HK-2 (cell line): ENCODE measurements around the gene ARHGEF35.
"Not testable (repeated sequence)": the region's sequence is repeated elsewhere in the genome, so short reads cannot be mapped to it uniquely, and the experiment has no call there.

Experiments
- DNase-seq: peaks from one replicate; pipeline ENCODE4 v3.0.0-alpha.2; 2018; ENCODE audit not compliant: unreplicated experiment

The ARHGEF35 gene

DNA sequence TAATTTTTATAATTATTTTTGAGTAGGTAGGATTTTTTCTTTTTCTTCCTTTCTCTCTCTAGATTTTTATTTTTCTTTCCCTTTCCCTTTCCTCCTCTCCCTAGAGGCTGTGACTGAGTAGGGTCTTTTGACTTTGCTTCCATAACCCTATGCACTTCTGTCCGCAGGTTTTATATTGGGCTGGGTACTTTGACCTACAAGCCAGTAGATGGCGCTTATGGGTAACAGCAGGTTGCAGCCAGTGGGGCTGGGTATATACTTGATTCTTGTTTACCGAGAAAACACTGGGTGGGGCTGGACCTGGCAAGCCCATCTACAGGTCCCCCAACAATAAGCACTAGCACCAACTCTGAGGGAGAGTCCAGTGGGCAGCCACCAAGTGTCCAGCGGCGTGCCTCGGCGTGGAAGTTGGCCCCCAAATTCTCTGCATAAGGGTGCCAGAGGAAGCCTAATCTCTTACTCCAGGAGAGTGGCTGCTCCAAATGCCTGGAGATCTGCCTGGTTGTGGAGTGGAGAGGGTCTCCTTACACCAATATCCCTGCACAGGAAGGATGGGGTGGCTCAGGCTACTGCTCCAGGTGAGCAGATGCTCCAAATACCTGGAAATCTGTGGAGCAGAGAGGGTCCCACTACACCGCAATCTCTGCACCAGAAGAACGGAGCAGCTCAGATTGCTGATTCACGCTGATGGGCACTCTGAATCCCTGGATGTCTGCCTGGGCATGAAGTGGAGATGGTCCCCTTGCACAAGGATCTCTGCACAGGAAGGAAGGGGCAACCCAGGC lies 17.1 kb downstream of the ARHGEF35 start:
- not testable (repeated sequence) for DNase-seq

GRCh38 chr7:144174613-144175012 lies 21.0 kb downstream of the ARHGEF35 start:
- DNase-seq = no peak

- DNase-seq = not testable (repeated sequence)
Observed at GRCh38 chr7:144171594-144172350, 23.9 kb downstream of the ARHGEF35 start.

- no peak for DNase-seq
Observed at GRCh38 chr7:144164784-144165183, 30.8 kb downstream of the ARHGEF35 start.

DNA sequence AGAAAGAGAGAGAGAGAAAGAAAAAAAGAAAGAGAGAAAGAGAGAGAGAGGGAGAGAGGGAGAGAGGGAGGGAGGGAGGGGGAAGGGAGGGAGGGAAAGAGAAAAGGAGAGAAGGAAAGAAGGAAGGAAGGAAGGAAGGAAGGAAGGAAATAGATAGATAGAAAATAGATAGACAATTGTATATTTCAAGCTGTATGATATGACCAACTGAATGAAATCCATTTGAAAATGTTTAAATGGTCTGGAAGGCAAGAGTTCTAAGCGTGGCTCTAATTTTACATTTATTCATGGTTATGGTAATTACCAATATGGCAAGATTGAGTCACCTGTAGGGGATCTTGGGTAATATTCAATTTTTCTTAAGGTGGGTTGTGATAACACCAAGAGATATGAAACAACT lies 36.8 kb downstream of the ARHGEF35 start:
- DNase-seq = no peak

- DNase-seq = no peak
Observed at GRCh38 chr7:144148224-144148827, 47.3 kb downstream of the ARHGEF35 start.

DNA sequence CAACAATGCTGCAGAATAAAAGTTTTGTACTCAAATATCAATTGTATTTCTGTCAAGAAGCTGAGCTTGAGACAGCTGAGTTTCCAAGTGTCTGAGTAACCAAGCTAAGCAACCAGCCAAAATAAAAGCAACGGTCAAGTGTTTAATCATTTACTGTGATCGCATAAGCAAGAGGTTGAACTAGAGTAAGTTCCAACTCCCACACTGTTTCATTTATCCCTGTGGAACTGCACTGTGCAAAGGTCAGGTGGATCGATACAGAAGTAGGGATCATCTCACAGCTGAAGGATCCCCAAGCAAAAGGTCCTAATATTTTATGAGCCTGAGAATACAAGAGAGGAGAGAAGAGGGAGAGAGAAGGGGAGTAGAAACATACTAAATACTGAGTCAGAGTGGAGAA lies 51.2 kb downstream of the ARHGEF35 start:
- no peak for DNase-seq

GRCh38 chr7:144142187-144142586 lies 53.4 kb downstream of the ARHGEF35 start:
- DNase-seq = no peak

- no peak for DNase-seq
Observed at GRCh38 chr7:144137501-144137900, 58.1 kb downstream of the ARHGEF35 start.
